ENCODE data around the gene ROCK1.

DNA sequence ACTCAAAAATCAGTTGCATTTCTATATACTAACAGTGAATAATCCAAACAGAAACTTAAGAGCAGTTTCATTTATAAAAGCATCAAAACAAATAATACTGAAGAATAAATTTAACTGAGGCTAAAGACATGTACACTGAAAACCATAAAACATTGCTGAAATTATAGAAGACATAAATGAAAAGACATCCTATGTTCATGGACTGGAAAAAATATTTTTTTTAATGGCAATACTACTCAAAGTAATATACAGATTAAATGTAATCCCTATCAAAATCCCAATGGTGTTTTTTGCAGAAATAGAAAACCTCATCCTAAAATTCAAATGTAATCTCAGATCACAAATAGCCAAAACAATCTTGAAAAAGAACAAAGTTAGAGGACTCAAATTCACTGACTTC lies 28.6 kb downstream of the ROCK1 start:
- TF ChIP-seq, protein P1, sequence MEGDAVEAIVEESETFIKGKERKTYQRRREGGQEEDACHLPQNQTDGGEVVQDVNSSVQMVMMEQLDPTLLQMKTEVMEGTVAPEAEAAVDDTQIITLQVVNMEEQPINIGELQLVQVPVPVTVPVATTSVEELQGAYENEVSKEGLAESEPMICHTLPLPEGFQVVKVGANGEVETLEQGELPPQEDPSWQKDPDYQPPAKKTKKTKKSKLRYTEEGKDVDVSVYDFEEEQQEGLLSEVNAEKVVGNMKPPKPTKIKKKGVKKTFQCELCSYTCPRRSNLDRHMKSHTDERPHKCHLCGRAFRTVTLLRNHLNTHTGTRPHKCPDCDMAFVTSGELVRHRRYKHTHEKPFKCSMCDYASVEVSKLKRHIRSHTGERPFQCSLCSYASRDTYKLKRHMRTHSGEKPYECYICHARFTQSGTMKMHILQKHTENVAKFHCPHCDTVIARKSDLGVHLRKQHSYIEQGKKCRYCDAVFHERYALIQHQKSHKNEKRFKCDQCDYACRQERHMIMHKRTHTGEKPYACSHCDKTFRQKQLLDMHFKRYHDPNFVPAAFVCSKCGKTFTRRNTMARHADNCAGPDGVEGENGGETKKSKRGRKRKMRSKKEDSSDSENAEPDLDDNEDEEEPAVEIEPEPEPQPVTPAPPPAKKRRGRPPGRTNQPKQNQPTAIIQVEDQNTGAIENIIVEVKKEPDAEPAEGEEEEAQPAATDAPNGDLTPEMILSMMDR (IDR thresholded peaks at IDR 0.05; ENCODE audit: low read depth, low read length): no peak
- TF ChIP-seq, protein P2, sequence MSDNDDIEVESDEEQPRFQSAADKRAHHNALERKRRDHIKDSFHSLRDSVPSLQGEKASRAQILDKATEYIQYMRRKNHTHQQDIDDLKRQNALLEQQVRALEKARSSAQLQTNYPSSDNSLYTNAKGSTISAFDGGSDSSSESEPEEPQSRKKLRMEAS (IDR thresholded peaks at IDR 0.05; ENCODE audit: low read depth, low read length): no peak
- TF ChIP-seq POLR2A (IDR thresholded peaks at IDR 0.05; ENCODE audit: extremely low read depth, insufficient read length): no peak
